ENCODE data around the gene PPP4R3B. TPM values are rescaled to one million over a fixed set of nuclear protein-coding genes. Genes with fewer than 3 reads are reported as not detected.

Gene PPP4R3B
- total and polyA plus RNA-seq, 2 donors (not counting 1 experiment from before 2014, with no cell fraction given), result 15.9 to 93.8 TPM

- Histone ChIP-seq H3K27me3 (replicated peaks in 1 of 4; ENCODE audit: control extremely low read depth in 1 of 4, control insufficient read depth in 3 of 4, insufficient read depth in 4 of 4, low read length in 3 of 4) (no peaks in the 10 kb centered on the region), H3K36me3 (replicated peaks in 1 of 2; ENCODE audit: control extremely low read depth in 1 of 2, control insufficient read depth in 1 of 2, extremely low read depth in 1 of 2, insufficient read depth in 2 of 2, low read length in 1 of 2) (peaks cover 14 to 38% of the 10 kb centered on the region in 2 experiments), H3K4me3 (ENCODE audit: control extremely low read depth in 1 of 5, extremely low read depth in 1 of 5, insufficient read depth in 1 of 5, low read depth in 2 of 5, low read length in 4 of 5) (no peak overlapping the region), H3K9me3 (ENCODE audit: control extremely low read depth in 1 of 3, control insufficient read depth in 2 of 3, insufficient read depth in 1 of 3, low read length in 2 of 3) (no peaks in the 10 kb centered on the region), H3K4me2 (replicated peaks; ENCODE audit: low read depth, low read length, poor library complexity, severe bottlenecking) (no peak overlapping the region), H2AFZ (ENCODE audit: insufficient read depth, low read depth, low read length, poor library complexity, severe bottlenecking) (no peak overlapping the region), H3K9ac (ENCODE audit: low read length) (no peak overlapping the region), H3K79me2 (ENCODE audit: control insufficient read depth, insufficient read depth, low read length) (peaks cover 98% of the 10 kb centered on the region), H4K20me1 (ENCODE audit: control insufficient read depth, insufficient read depth, low read length, poor library complexity, severe bottlenecking) (peaks cover 62% of the 10 kb centered on the region), H3K4me1 (ENCODE audit: control insufficient read depth in 2 of 2, insufficient read depth in 2 of 2, low read length in 2 of 2) (peaks cover 0 to 2% of the 10 kb centered on the region in 2 donors), H3K27ac (ENCODE audit: low read length in 2 of 2) (no peak overlapping the region)
- Mint-ChIP-seq H3K27ac (no peak overlapping the region), H3K4me3 (no peak overlapping the region), H3K4me1 (peaks cover 31% of the 10 kb centered on the region), H3K9me3 (ENCODE audit: insufficient read depth) (no peaks in the 10 kb centered on the region), H3K27me3 (no peaks in the 10 kb centered on the region)
- ChIA-PET POLR2A (interaction anchor here (0.7 kb wide), 1 partner anchor 9 kb away, joined by 3 read pairs; no protein-coding TSS in a partner anchor), CTCF (no interaction called here)
- WGBS (ENCODE audit: insufficient coverage), result no CpG with 5 or more reads among the region's 1 CpG
- TF ChIP-seq CTCF (IDR thresholded peaks at IDR 0.05), result no peak
- no peak for TF ChIP-seq EZH2 (IDR thresholded peaks at IDR 0.05; ENCODE audit: borderline replicate concordance, insufficient read depth, low read depth, low read length, poor library complexity, severe bottlenecking)
- no peak for DNase-seq
- intact Hi-C loops (cut with micrococcal nuclease), result loop anchor here (5.0 to 10.0 kb wide), 2 partner anchors 48 to 1035 kb away; no protein-coding TSS in a partner anchor
- ATAC-seq (ENCODE audit: low read depth), result no peak
These were observed 7.4 kb downstream of the PPP4R3B start for GRCh38 chr2:55609938-55610578.

GRCh38 chr2:55609193-55609794 lies 8.1 kb downstream of the PPP4R3B start:
- H3K36me3 ChIP-seq (replicated peaks in 1 of 2; ENCODE audit: control extremely low read depth in 1 of 2, control insufficient read depth in 1 of 2, extremely low read depth in 1 of 2, insufficient read depth in 2 of 2, low read length in 1 of 2), result peaks cover 13 to 31% of the 10 kb centered on the region in 2 experiments
- H3K27ac ChIP-seq (ENCODE audit: low read length in 2 of 2), result no peak overlapping the region
- no peaks in the 10 kb centered on the region for H3K27me3 Mint-ChIP-seq
- peaks cover 98% of the 10 kb centered on the region for H3K79me2 ChIP-seq (ENCODE audit: control insufficient read depth, insufficient read depth, low read length)
- no peak for ATAC-seq (ENCODE audit: low read depth)
- POLR2A ChIA-PET, result interaction anchor here (0.7 kb wide), 1 partner anchor 8 kb away, joined by 3 read pairs; no protein-coding TSS in a partner anchor
- H3K9me3 ChIP-seq (ENCODE audit: control extremely low read depth in 1 of 3, control insufficient read depth in 2 of 3, insufficient read depth in 1 of 3, low read length in 2 of 3), result no peaks in the 10 kb centered on the region
- H3K4me2 ChIP-seq (replicated peaks; ENCODE audit: low read depth, low read length, poor library complexity, severe bottlenecking), result no peak overlapping the region
- H3K4me3 ChIP-seq (ENCODE audit: control extremely low read depth in 1 of 5, extremely low read depth in 1 of 5, insufficient read depth in 1 of 5, low read depth in 2 of 5, low read length in 4 of 5), result no peak overlapping the region
- H3K27me3 ChIP-seq (replicated peaks in 1 of 4; ENCODE audit: control extremely low read depth in 1 of 4, control insufficient read depth in 3 of 4, insufficient read depth in 4 of 4, low read length in 3 of 4), result no peaks in the 10 kb centered on the region
- peaks cover 69% of the 10 kb centered on the region for H4K20me1 ChIP-seq (ENCODE audit: control insufficient read depth, insufficient read depth, low read length, poor library complexity, severe bottlenecking)
- intact Hi-C loops (cut with micrococcal nuclease), result no loop called here
- TF ChIP-seq EZH2 (IDR thresholded peaks at IDR 0.05; ENCODE audit: borderline replicate concordance, insufficient read depth, low read depth, low read length, poor library complexity, severe bottlenecking) (no peak), CTCF (IDR thresholded peaks at IDR 0.05) (no peak)
- no peak overlapping the region for H3K27ac Mint-ChIP-seq
- peaks cover 34% of the 10 kb centered on the region for H3K4me1 Mint-ChIP-seq
- no peak overlapping the region for H3K9ac ChIP-seq (ENCODE audit: low read length)
- no peak overlapping the region for H2AFZ ChIP-seq (ENCODE audit: insufficient read depth, low read depth, low read length, poor library complexity, severe bottlenecking)
- H3K4me3 Mint-ChIP-seq, result no peak overlapping the region
- 95% methylated on average over 4 of the region's 8 CpGs for whole genome bisulfite sequencing (ENCODE audit: insufficient coverage)
- no peak for DNase-seq
- CTCF ChIA-PET, result no interaction called here
- H3K4me1 ChIP-seq (ENCODE audit: control insufficient read depth in 2 of 2, insufficient read depth in 2 of 2, low read length in 2 of 2), result peaks cover 0 to under 1% of the 10 kb centered on the region in 2 donors
- H3K9me3 Mint-ChIP-seq (ENCODE audit: insufficient read depth), result no peaks in the 10 kb centered on the region

Measured in B cell (primary cell).